Measurements from ENCODE around the gene BIN1.

GRCh38 chr2:127052057-127052770, 54.7 kb downstream of the BIN1 start:
- no peak for TF ChIP-seq PRRX2 (CRISPR knock-in tag; IDR thresholded peaks at IDR 0.05)
- no peak for TF ChIP-seq CTCF (IDR thresholded peaks at IDR 0.05)
- no peak for TF ChIP-seq HMGXB4 (CRISPR knock-in tag; IDR thresholded peaks at IDR 0.05)
- TF ChIP-seq SP1 (CRISPR knock-in tag; conservative IDR thresholded peaks at IDR 0.05), result no peak
- no peak for TF ChIP-seq ZNF532 (CRISPR knock-in tag; IDR thresholded peaks at IDR 0.05; ENCODE audit: borderline replicate concordance)
- TF ChIP-seq ATF3 (CRISPR knock-in tag; conservative IDR thresholded peaks at IDR 0.05), result no peak
- no peak for TF ChIP-seq ELF4 (CRISPR knock-in tag; IDR thresholded peaks at IDR 0.05; ENCODE audit: low read depth)
- TF ChIP-seq MAX (CRISPR knock-in tag; IDR thresholded peaks at IDR 0.05), result no peak
- TF ChIP-seq CREB1 (CRISPR knock-in tag; IDR thresholded peaks at IDR 0.05), result no peak
- no peak for TF ChIP-seq RORB (CRISPR knock-in tag; IDR thresholded peaks at IDR 0.05)
- TF ChIP-seq ZNF232 (CRISPR knock-in tag; IDR thresholded peaks at IDR 0.05), result no peak
- no peak for TF ChIP-seq STAT6 (CRISPR knock-in tag; conservative IDR thresholded peaks at IDR 0.05; ENCODE audit: low read depth)
- TF ChIP-seq E2F5 (CRISPR knock-in tag; IDR thresholded peaks at IDR 0.05), result no peak
- TF ChIP-seq SMAD3 (CRISPR knock-in tag; IDR thresholded peaks at IDR 0.05; ENCODE audit: borderline replicate concordance), result no peak
